GM19397 (cell line): ENCODE results near the gene PEX26.
"Not testable (repeated sequence)": the region's sequence is repeated elsewhere in the genome, so short reads cannot be mapped to it uniquely, and the experiment has no call there.

ENCODE experiments used
- ATAC-seq: cut with Tn5 transposase; IDR thresholded peaks from one replicate; pipeline ENCODE4 v1.9.1; 2021; ENCODE audit warnings: mild to moderate bottlenecking, moderate library complexity; ENCODE audit not compliant: unreplicated experiment

The PEX26 gene

DNA sequence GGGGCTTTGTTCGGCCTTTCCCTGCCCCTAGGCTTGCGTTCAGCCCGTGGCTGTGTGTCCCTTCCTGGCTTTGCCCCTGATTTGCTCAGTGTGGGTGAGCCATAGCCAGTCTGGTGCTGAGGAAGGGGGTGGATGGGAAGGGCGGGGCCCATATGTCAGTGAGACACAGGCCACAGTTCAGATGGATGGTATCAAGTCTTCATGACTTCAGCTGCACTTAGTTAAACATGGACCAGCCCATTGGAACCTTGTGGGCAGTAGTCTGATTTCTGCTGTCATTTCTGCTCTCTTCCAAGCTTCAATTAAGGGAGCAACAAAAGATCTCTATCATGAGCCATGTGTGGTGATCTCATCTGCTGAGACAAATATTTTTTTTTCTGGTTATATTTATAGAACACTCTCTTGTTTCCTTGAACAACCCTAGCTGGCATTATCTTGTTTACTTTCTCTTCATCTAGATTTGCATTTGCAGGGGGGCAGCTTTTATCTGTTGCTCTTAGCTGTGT lies 21.6 kb upstream of the PEX26 start:
- no peak for ATAC-seq

DNA sequence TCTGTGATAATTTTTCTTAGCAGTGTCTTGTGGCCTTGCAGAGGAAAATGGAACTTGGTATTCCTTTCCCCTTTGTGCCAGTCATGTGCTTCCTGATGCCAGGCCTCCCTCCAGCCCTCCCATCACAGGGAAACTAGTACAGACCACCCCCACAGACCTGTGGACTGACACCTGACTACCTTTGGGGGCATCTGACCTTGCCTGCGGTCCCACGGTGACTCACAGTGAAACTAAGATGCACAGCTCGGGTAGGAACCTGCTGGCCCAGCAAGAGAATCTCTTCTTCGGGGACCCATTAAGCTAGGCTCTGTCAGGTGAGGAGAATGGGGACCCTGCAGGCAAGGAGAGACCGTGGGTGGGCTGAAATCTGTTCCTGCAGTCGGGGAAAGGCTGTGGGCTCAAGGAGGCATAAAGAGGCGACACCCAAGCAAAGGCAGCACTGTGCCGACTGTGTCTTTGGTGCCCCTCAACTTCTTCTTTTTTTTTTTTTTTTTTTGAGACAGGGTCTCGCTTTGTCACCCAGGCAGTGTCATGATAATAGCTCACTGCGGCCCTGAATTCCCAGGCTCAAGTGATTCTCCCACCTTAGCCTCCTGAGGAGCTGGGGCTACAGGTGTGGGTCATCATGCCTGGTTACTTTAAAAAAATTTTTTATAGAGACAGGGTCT lies 20.8 kb upstream of the PEX26 start:
- ATAC-seq = peak; percentile 60

DNA sequence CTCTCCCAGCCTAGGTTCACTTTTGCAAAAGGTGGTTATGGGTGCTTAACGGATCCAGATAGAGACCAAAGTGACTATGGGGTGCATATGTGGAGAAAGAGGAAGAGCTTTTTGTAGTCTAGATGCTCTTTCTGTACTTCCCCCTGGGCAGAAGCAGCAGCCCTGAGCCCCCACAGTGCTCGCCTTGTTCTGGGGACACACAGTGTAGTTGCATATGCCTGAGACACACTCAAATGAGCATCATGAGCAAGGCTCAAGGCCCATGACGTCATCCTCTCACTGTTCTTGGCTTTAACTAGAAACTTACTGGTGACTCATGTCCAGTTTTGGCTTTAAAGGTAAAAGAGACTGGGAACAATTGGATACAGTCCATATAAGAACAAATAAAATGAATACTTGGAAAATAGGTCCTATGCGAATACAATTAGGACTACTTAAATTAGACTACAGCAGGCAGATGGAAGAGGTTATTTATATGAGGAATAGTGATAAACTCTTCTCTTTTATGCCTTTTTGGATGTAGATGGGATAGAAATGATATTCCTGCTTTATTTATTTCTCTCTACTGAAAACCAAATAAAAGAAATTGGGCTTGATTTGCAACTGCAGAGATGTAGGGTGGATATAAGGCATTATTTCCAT lies 20.1 kb upstream of the PEX26 start:
- ATAC-seq = no peak

DNA sequence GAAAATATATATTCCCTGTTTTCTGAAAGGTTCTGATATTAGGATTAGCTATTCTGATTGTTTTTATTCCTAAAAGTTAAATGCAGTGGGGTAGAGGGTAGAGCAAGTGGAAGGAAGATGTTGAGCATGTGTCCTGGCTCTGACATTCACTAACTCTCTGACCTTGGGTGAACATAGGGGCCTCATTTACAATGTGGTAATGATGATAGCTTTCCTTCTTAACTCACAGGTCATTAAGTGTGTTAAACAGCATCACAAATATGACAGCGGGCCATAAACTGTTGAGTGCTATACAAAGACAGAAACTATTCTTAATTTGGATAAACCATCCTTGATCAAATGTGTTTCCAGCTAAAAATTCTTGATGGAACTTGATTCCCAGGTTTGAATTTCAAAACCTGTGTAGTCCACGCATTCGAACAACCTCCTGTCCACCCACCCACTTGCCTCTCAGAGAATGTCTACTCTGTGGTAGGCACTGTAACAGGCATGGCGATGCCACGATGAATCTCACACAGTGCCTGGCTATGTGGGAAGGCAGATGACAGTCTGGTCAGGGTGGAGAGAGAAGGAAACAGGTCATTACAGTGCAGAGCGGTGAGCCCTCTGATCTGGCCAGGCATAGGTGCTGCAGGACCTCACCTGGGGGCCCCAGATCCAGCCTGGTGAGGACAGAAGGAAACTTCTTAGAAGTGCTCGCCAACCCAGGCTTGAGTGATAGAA lies 19.3 kb upstream of the PEX26 start:
- no peak for ATAC-seq

DNA sequence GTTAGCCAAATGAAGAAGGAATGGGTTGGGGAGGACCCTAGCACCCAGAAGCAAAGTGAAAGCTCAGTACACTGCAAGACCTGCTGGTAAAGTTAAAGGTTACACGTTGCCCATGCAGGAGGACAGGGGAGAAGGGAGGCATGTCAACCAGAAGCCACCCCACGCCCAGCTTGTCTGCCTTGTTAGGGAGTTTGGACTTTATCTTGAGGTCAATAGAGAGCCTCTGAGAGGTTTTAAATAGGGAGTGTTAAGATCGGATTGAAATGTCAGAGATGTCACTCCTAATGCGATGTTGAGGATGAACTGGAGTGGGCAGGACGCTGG lies 18.7 kb upstream of the PEX26 start:
- no peak for ATAC-seq

DNA sequence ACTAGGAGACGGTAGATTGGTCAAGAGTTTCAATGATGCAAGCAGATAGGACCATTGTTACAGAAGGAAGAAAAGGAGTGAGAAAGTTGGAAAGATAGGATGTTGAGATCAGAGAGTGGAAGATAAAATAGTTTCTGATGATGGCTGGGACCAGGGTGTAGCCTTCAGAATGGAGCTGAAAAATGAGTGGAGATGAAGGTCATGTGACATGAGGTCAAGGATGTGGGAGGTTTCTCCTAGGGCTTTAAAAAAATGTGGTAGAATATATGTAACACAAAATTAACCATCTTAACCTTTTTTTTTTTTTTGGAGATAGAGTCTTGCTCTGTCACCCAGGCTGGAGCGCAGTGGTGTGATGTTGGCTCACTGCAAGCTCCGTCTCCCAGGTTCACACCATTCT lies 18.3 kb upstream of the PEX26 start:
- ATAC-seq = no peak

DNA sequence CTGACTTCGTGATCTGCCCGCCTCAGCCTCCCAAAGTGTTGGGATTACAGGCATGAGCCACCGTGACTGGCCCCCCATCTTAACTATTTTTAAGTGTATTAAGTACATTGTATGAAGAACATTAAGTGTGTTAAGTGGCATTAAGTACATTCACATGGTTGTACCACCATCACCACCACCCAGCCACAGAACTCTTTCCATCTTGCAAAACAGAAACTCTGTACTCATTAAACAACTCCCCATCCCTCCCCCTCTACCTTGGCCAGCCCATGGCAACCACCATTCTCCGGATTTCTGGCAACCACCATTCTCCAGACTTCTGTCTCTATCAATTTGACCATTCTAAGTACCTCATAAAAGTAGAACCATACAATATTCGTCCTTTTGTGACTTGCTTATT lies 17.8 kb upstream of the PEX26 start:
- no peak for ATAC-seq

DNA sequence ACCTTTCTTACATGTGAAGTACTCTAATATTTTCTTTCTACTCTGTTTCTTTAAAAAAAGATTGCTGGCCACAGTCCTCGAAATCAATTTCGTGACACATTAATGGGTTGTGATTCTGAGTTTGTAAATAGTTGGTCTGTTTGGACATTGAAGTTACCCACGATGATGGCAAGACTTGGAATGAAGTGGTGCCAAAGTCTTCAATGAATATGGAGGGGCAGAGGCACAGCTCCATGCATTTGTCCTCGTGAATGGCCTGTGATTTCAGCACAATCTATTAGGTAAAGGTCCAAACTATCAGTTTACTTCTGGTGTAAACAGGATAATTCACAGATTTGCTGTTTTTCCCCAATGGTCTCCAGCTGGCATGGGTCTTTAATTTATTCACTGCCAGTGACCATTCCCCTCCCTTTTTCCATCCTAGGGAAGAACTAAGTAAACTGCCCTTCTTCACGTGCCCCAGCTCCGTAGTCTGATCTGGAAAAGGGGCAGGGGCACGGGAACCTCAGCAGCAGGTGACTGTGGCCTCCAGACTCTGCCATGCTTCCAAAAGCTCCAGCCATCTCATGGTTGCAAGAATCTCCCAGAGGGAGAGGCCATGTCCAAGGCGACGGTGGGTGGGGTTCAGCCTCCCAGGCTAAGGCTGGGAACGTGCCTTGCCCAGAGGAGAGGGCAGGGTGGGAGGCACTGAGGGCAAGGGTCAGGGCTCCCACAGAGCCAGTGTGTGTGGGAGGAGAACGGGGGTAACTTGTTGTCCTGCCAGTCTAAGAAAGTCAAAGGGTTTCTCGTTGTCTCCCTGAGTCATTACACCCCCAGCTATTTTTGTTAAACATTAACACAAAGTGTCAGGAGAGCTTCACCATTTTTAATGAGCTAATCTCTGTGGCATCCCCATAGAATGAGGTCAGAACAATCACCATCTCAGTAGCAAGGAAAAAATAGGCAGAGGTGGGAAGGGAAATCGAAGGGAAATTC lies 16.9 kb upstream of the PEX26 start:
- no peak for ATAC-seq

DNA sequence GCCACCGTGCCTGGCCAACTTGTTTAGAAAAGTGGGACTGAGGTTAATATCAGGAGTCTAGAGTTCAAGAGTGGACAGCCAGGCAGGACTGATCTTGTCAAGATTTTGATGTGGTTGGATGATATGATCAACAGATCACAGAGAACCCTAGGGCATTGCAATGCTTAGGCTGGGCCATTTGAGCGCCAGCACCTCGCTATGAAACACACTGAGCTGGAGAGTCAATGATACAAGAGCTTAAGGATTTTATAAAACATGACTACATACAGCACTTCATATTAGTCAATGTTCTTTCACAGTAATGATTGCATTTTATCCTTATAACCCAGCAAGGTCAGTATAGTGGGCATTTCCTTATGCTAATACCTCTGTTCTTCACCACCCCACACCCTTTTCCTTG lies 15.4 kb upstream of the PEX26 start:
- ATAC-seq = no peak

DNA sequence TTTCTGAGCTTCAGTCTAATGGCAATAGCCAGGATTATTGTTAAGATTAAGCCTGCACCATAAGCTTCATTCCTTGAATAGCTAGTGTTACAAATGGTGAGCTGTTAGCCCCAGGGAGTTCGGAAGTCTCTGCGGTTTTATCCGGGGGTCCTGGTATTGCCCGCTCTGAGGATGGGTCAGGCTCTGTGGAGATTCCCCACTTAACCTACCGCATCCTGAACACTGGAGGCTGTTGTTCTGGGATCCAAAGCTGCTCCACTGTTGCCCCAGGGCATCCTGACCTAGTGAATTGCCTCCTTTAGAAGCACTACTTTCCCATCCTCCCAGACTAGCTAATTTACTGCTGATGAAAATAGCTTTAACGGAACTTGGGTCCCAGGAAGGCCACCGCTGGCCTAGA lies 14.5 kb upstream of the PEX26 start:
- ATAC-seq = no peak

DNA sequence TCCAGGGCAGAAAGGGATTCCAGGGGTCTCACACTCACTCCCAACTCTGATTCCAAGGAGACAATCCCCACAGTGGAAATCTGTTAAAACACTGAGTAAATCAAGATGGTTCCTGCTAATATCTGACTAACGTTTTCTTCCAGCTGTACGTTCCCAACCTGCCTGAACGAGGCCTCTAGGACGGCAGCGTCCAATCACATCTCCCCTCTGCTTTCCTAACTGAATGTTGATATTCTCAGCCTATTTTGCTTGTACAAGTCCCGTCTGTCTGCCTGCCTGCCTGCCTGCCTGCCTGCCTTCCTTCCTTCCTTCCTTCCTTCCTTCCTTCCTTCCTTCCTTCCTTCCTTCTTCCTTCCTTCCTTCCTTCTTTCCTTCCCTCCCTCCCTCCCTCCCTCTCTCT lies 14.1 kb upstream of the PEX26 start:
- not testable (repeated sequence) for ATAC-seq

DNA sequence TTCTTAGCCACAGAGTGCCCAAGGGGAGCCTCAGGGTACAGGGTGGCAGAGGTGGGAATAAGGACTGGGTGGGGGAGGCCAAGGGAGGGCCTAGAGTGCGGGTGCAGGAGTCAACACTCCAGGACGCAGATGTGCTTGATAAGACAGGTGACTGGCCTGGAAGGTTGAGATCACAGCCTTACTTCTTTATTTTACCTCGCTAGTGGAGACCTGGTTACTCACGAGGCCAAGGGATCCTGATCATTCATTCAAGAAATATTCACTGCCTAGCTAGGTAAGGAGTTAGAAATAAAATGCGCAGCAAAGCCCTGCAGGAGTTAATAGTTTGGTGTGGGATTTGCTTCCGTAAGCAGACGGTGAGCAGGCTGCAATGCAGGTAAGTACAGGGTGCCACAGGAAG lies 13.2 kb upstream of the PEX26 start:
- no peak for ATAC-seq

DNA sequence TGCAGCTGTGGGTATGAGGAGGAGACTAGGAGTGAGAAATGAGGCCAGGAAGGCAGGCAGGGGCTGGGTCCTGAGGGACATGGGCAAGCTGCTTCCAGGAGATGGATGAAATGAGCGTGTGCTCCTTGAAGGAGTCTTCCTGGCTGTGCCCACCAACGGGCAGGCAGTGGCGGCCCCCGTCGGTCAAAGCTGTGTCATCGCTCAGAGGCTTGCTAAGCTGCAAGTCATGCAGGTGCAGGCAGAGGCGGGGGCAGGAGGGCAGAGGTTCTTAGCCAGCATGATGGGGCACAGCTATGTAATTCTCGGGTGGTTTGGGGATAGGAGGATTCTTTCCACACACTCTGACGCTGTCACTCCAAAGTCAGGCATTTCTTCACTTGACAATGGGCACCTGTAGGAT lies 12.5 kb upstream of the PEX26 start:
- ATAC-seq = no peak

DNA sequence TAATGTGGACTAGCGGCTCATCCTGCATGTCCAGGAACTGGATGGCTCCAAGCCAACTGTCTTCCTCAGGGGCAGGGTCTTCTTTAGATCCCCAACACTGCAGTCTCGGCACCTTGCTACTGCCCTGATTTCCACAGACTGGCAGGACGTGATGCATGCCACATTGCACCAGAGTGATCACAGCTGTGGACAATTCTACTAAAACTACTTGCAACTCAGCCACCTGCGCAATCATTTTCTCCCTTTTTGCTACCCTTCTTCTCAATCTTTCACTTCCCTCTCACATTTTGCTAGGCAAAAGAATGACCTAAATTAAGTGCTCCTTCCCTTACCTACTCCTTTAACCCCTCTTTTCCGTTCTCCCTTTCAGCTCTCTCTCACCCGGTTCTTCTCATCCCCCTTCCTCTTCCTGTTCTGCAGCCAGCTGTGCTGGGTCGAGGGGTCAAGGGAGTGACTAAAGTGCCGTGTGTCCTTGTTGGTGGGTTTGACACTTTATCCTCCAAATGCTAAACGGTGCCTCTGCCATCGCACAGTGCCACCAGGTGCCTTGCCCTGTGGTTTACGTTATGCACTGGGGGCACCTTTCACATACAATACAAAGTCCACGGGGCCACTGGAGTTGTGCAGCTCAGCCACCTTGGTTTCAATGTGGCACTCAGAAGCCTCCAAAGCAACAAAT lies 11.5 kb upstream of the PEX26 start:
- ATAC-seq = no peak

DNA sequence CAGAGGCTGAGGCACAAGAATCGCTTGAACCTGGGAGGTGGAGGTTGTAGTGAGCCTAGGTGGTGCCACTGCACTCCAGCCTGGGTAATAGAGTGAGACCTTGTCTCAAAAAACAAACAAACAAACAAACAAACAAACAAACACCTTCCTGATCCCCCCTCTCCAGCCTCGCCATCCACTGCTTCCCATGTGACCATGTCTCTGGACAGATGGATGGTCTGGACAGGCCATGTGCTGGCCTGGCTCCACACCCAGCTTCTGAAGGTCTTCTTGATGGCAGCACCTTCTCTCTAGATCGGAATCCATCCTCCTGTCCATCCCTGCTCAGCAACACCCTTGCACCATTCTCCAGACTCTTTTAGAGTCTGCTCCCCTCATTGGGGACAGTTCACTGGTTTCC lies 10.7 kb upstream of the PEX26 start:
- no peak for ATAC-seq

DNA sequence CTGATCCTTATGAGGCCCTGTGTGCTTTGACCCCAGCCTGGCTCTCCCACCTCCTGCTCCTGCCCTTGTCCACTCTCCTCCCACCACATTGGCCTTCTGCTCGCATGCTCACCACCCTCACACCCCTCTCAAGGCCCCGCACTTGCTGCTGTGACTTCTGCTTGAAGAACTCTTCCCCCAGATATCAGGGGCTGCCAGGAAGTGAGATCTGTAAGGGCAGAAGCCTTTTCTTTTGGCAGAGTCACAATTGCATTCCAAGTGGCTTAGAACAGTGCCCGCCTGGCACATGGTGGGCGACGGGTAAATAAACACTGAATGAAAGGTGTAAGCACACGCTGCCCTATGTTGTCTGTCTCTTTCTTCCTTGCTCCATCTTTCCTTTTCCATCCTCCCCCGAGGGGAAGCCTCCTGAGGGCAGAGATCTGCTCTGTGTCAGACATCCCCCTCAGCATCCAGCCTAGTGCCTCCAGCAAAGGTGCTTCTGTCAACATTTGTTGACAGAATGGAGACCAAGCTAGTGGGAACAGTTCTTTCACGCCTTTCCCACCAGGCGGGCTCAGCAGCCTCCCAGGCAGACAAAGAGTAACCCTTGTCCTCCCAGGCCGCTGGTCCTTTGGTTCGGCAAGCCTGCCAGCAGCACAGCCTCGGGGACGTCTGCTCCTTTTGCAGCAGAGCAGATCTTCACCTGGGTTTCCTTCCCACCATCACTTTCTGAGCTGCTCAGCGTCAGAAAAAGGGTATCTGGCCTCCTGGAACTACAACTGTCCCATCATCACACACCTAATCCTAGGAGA lies 10.0 kb upstream of the PEX26 start:
- no peak for ATAC-seq

DNA sequence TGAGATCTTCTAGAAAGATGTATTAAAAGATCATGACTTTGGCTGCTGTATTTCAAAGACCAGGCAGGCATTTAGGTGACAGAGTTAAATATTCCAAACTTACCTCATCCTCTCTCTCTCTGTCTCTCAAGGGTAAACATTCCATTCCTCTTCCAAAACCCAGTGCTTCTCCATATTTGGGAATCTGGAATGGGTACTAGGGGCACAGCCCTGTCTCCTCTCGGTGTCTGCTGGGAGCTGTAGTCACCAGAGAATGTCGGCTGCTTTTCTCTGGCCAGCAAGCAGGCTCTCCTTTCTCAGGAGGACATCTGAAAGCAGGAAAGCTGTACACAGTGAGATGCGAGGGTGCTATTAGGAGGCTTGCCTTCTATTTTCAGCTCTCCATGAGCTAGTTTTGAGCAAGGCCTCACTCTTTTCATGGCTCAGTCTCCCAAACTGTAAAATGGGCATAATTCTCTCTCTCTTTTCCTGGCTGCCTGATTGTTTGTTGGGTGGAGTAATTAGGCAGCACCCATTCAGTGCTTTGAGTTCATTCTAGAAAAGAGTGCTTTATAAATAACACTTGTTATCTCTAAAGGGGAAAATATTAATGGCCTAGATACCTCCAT lies 9.3 kb upstream of the PEX26 start:
- ATAC-seq = no peak

DNA sequence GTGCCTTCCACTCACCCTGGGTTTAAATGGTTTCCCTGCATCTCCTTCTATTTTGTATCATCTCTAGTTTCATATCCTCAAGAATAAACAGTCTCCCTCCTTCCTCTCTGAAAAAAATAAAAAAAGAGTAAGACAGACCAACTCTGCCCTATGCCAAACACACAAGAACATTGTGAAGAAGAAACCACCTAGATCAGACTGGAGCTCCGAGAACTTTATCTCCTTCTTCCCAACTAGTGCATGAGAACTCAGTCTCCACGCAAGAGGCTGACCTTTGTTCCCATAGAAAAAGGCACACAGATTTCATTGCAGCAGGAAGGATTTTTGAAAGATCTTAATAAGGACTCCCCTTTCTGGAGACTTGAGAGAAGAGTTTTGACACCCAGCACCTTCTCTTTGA lies 8.7 kb upstream of the PEX26 start:
- ATAC-seq = no peak

DNA sequence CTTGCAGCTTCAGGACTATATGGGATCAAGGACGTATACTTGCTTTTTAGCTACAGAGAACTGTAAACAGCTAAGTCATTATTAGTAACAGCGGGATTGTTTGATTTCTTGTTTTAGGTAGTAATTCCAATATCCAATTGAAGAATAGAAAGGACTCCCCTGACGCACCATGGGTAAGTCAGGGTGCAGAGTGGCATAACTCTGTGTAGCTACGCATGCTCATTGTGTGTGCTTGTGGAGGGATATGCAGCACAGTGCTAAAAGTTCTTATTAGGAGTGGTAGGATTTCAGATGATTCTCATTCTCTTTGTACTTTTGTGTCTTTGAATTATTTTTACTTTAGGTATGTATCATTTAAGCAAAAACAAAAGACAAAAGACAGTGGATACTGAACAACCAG lies 7.7 kb upstream of the PEX26 start:
- ATAC-seq = no peak
